PC-9 (cell line): Measurements from ENCODE around the gene SHISA5. TPM values are rescaled to one million over a fixed set of nuclear protein-coding genes. Genes with fewer than 3 reads are reported as not detected.

Experiments used
- BruUV-seq: library from RNA; stranded (reverse); fragments of 400-500 nt; replicated peaks from 2 replicates; lab custom pipeline; 2021; lab: Mats Ljungman, UMichigan
- CTCF ChIA-PET: fragments of 300-600 bp; sonication (Branson Sonifier 250); formaldehyde crosslinking; loops from one replicate; lab custom pipeline; 2022; ENCODE audit warnings: antibody characterized with exemption; lab: Charles Lee
- POLR2A ChIA-PET: fragments of 300-600 bp; sonication (Branson Sonifier 250); formaldehyde crosslinking; loops from one replicate; lab custom pipeline; 2022; ENCODE audit warnings: antibody characterized with exemption; ENCODE audit not compliant: unreplicated experiment; lab: Charles Lee
- DNase-seq, 2 experiments: peaks; one replicate each; pipeline versions ENCODE4 v3.0.0 to v3.0.0-alpha.2; 2015 to 2022; ENCODE audit warnings: mixed read lengths in 1 of 2
- H2AFZ ChIP-seq: fragments of 200-600 bp; sonication (generic); 2 replicates; pipeline ENCODE4 v1.8.1; 2017; ENCODE audit warnings: antibody characterized with exemption
- H3F3A ChIP-seq: fragments of 200-600 bp; sonication (generic); 2 replicates; pipeline ENCODE4 v1.8.1; 2017; ENCODE audit warnings: antibody characterized with exemption, mild to moderate bottlenecking, low read depth; ENCODE audit not compliant: insufficient read depth
- H3K27ac ChIP-seq: fragments of 200-600 bp; sonication (generic); 2 replicates; pipeline ENCODE4 v1.6.1; 2016; ENCODE audit warnings: mixed run types
- H3K27me3 ChIP-seq: fragments of 200-600 bp; sonication (generic); 2 replicates; pipeline ENCODE4 v1.6.1; 2016; ENCODE audit warnings: low read depth, mixed run types; ENCODE audit not compliant: insufficient read depth
- H3K36me3 ChIP-seq: fragments of 200-600 bp; sonication (generic); 2 replicates; pipeline ENCODE4 v1.6.1; 2016; ENCODE audit warnings: low read depth, mixed run types
- H3K4me1 ChIP-seq: fragments of 200-600 bp; sonication (generic); replicated peaks from 2 replicates; pipeline ENCODE4 v1.6.1; 2016; ENCODE audit warnings: mixed run types; ENCODE audit not compliant: insufficient read depth
- H3K4me2 ChIP-seq: fragments of 200-600 bp; sonication (generic); 2 replicates; pipeline ENCODE4 v1.6.1; 2017; ENCODE audit warnings: mixed run types
- H3K4me3 ChIP-seq: fragments of 200-600 bp; sonication (generic); 2 replicates; pipeline ENCODE4 v1.6.1; 2016; ENCODE audit warnings: mixed run types
- H3K79me2 ChIP-seq: fragments of 200-600 bp; sonication (generic); 2 replicates; pipeline ENCODE4 v1.6.1; 2017; ENCODE audit warnings: low read depth, mixed run types
- H3K9me2 ChIP-seq: fragments of 200-600 bp; sonication (generic); 2 replicates; pipeline ENCODE4 v1.8.1; 2017; ENCODE audit warnings: mild to moderate bottlenecking; ENCODE audit not compliant: insufficient read depth
- H3K9me3 ChIP-seq: fragments of 200-600 bp; sonication (generic); 2 replicates; pipeline ENCODE4 v1.8.1; 2016; ENCODE audit warnings: low read depth; ENCODE audit not compliant: insufficient read depth
- H4K20me1 ChIP-seq: fragments of 200-600 bp; sonication (generic); 2 replicates; pipeline ENCODE4 v1.8.1; 2017; ENCODE audit not compliant: insufficient read depth
- EZH2 ChIP-seq: fragments of 200-600 bp; sonication (generic); IDR thresholded peaks from 2 replicates; pipeline ENCODE4 v1.8.0; 2017; ENCODE audit warnings: antibody characterized with exemption, low read depth
- intact Hi-C: fragments of 100-400 bp; cut with micrococcal nuclease; formaldehyde crosslinking; loops from one replicate; pipeline ENCODE4 v1.10.0; 2022; ENCODE audit not compliant: unreplicated experiment
- total RNA-seq: library from RNA; stranded (reverse); gene quantifications from 2 replicates; pipeline ENCODE4 v1.2.3, GENCODE V29; 2021
- TF ChIP-seq, protein P1 (sequence below): fragments of 200-600 bp; sonication (generic); conservative IDR thresholded peaks from 2 replicates; pipeline ENCODE4 v1.6.1; 2017; ENCODE audit warnings: mixed run types, antibody characterized with exemption, mild to moderate bottlenecking, moderate library complexity

SHISA5 gene
- total RNA-seq, 1 experiment from 2014 or later = 133 TPM

DNA sequence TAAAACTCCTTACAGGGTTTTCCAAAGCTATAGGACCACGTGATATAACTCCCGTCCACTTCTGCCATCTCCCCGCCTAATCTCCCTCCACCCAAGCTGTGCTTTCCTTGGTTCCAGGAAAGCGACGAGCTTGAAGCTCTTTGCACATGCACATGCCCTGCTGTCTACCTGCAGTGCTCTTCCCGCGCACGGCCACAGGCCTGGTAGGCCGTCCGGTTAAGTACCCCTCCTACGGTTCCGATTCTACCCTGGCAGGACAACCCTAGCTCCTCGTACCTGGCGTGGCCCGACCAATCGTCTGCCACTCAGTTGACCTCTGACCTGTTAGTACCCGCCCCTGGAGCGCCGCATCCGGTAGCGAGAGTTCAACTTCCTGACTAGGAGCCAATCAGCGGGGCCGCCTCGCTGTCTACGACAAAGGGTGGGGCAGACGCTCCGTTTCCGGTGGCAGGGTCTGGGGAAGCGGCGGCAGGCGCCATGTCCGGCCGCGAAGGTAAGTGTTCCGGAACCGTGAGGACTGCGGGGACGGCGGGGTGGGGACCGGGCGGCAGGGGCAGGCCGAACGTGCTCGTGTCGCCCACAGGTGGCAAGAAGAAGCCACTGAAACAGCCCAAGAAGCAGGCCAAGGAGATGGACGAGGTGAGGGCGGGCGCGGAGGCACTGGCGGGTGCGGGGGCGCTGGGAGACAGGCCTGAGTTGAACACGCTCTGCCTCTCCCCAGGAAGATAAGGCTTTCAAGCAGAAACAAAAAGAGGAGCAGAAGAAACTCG is 64.0 kb downstream of the SHISA5 start, which contains the start of the genes CCDC51 and TMA7:
CCDC51 (minus strand) TSS at position 300 of the 770 bp plus-strand sequence. CDS start 4,991 bp downstream, outside the sequence.
TMA7 (plus strand) TSS at position 438 of the 770 bp plus-strand sequence; CDS start at position 478, 40 bp downstream.
- no TSS peak for BruUV-seq

DNA sequence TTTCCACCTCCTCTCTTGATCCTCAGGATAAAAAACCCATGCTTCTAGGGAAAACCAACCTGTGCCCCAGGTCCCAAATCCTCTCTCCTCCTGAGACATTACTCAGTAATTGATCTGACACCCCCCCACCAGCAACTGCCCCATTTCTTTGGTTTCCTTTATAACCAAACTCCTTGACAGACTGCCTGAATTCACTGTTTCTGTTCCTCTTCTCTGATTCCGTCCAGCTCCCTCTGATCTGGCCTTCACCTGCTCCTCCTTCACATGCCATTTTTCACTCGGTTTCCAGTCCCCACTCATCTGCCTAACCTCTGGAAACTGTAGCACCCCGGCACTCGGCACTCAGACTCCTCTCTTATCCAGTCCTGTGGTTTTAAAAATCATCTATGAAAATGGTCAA is 66.2 kb downstream of the SHISA5 start:
- CTCF ChIA-PET = no interaction called here
- H3K79me2 ChIP-seq = peaks cover 55% of the 10 kb centered on the region
- POLR2A ChIA-PET = no interaction called here

More for the DNA sequence above, 64.0 kb downstream of the SHISA5 start, which contains the start of the genes CCDC51 and TMA7:
- Histone ChIP-seq H3K79me2 (peaks cover 46% of the 10 kb centered on the region), H3K27ac (peak within 1 kb of the TSS; percentile 46), H3K36me3 (no peaks in the 10 kb centered on the region), H3K27me3 (no peaks in the 10 kb centered on the region), H4K20me1 (peaks cover 8% of the 10 kb centered on the region; the same call in 1 of the 2 replicates), H2AFZ (peak within 1 kb of the TSS; percentile 91), H3K4me1 (peaks cover 11% of the 10 kb centered on the region), H3K9me3 (no peaks in the 10 kb centered on the region), H3K4me2 (peak within 1 kb of the TSS; percentile 91), H3K9me2 (no peaks in the 10 kb centered on the region), H3K4me3 (peak within 1 kb of the TSS; percentile 96), H3F3A (peaks cover 37% of the 10 kb centered on the region)
- DNase-seq = peak; percentile 95 to 96
- CTCF ChIA-PET = interaction anchor here (0.5 to 1.2 kb wide), 6 partner anchors 8 to 63 kb away, joined by 3 to 14 read pairs (median 4); no protein-coding TSS in a partner anchor
- intact Hi-C loops = loop anchor here (5.0 to 10.0 kb wide), 3 partner anchors 135 to 565 kb away; partner anchors contain the start of genes CELSR3, NME6 and WDR6
- POLR2A ChIA-PET = interaction anchor here (0.5 to 1.3 kb wide), 14 partner anchors 39 to 1955 kb away, joined by 3 to 24 read pairs (median 4); no protein-coding TSS in a partner anchor
- TF ChIP-seq, protein P1, sequence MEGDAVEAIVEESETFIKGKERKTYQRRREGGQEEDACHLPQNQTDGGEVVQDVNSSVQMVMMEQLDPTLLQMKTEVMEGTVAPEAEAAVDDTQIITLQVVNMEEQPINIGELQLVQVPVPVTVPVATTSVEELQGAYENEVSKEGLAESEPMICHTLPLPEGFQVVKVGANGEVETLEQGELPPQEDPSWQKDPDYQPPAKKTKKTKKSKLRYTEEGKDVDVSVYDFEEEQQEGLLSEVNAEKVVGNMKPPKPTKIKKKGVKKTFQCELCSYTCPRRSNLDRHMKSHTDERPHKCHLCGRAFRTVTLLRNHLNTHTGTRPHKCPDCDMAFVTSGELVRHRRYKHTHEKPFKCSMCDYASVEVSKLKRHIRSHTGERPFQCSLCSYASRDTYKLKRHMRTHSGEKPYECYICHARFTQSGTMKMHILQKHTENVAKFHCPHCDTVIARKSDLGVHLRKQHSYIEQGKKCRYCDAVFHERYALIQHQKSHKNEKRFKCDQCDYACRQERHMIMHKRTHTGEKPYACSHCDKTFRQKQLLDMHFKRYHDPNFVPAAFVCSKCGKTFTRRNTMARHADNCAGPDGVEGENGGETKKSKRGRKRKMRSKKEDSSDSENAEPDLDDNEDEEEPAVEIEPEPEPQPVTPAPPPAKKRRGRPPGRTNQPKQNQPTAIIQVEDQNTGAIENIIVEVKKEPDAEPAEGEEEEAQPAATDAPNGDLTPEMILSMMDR = no peak

DNA sequence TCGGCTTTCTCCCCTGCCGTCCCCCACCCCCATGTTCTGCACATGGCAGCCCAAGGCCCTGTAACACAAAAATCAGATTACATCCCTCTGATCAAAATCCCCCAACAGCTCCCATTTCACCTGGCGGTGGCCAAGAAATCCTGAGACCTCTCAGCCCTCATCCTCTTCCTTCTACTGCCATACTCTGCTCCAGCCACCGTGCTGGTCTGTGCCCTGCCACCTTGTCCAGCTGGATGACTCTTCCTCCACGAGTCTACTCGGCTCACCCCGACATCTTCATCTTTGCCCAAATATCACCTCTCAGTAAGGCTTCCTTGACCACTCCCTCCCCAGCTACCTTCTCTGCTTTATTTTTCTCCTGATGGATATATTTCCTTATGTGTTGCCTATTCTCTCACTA is 67.1 kb downstream of the SHISA5 start:
- H3K27me3 ChIP-seq = no peaks in the 10 kb centered on the region
- H2AFZ ChIP-seq = no peak overlapping the region
- H3K4me3 ChIP-seq = no peak overlapping the region
- H3K9me2 ChIP-seq = no peaks in the 10 kb centered on the region
- H3K36me3 ChIP-seq = no peaks in the 10 kb centered on the region
- no peaks in the 10 kb centered on the region for H3K9me3 ChIP-seq
- TF ChIP-seq, protein P1 = no peak
- no peak for TF ChIP-seq EZH2
- H3K79me2 ChIP-seq = peaks cover 57% of the 10 kb centered on the region
- H3K27ac ChIP-seq = no peak overlapping the region
- BruUV-seq = no TSS peak
- peaks cover 2% of the 10 kb centered on the region; the same call in 1 of the 2 replicates for H4K20me1 ChIP-seq
- intact Hi-C loops = loop anchor here (1.0 to 10.0 kb wide), 5 partner anchors 36 to 243 kb away; partner anchors contain the start of gene NME6
- no peak for DNase-seq
- H3K4me2 ChIP-seq = no peak overlapping the region
- ChIA-PET POLR2A (no interaction called here), CTCF (interaction anchor here (0.7 to 2.0 kb wide), 11 partner anchors 11 to 242 kb away, joined by 3 to 126 read pairs (median 8); partner anchors contain the start of genes PFKFB4 and ZNF589)
- peaks cover 25% of the 10 kb centered on the region for H3F3A ChIP-seq
- peaks cover 37% of the 10 kb centered on the region for H3K4me1 ChIP-seq

More for the DNA sequence above, 66.2 kb downstream of the SHISA5 start:
- H3K4me1 ChIP-seq = peaks cover 33% of the 10 kb centered on the region
- no peak for DNase-seq
- intact Hi-C loops = loop anchor here (10.0 kb wide), 1 partner anchor 133 kb away; the partner anchor contains the start of gene NME6
- H2AFZ ChIP-seq = no peak overlapping the region
- no peak for TF ChIP-seq EZH2
- TF ChIP-seq, protein P1 = no peak
- peaks cover 8% of the 10 kb centered on the region; the same call in 1 of the 2 replicates for H4K20me1 ChIP-seq
- no peak overlapping the region for H3K4me2 ChIP-seq
- no peak overlapping the region for H3K4me3 ChIP-seq
- H3K36me3 ChIP-seq = no peaks in the 10 kb centered on the region
- H3K9me2 ChIP-seq = no peaks in the 10 kb centered on the region
- BruUV-seq = no TSS peak
- H3K27ac ChIP-seq = no peak overlapping the region
- H3K27me3 ChIP-seq = no peaks in the 10 kb centered on the region
- peaks cover 29% of the 10 kb centered on the region for H3F3A ChIP-seq
- no peaks in the 10 kb centered on the region for H3K9me3 ChIP-seq
